ENCODE results near the gene ADGRE1. TPM values are rescaled to one million over a fixed set of nuclear protein-coding genes. Genes with fewer than 3 reads are reported as not detected.
A peak's percentile ranks its signal among the peaks of the same experiment; 100 is the strongest.

The ADGRE1 gene
- total and polyA plus RNA-seq, 7 experiments from 2014 or later, result 4.2 to 31.7 (median 9.1) TPM

- ATAC-seq (no peak), DNase-seq (no peak)
- H3K4me1 ChIP-seq (ENCODE audit: control insufficient read depth in 2 of 2, insufficient read depth in 2 of 2, low read length in 2 of 2), result peaks cover 17 to 50% of the 10 kb centered on the region in 2 donors
- peaks cover 6 to 29% (median 14%) of the 10 kb centered on the region in 5 donors for H3K36me3 Mint-ChIP-seq
- ChIA-PET POLR2A (interaction anchor here (1.5 kb wide), 1 partner anchor 11 kb away, joined by 5 read pairs; no protein-coding TSS in a partner anchor), CTCF (interaction anchor here (0.6 kb wide), 1 partner anchor 38 kb away, joined by 3 read pairs; no protein-coding TSS in a partner anchor)
- intact Hi-C loops (cut with micrococcal nuclease), result no loop called here
- H3K27me3 ChIP-seq (ENCODE audit: control insufficient read depth in 2 of 2, insufficient read depth in 2 of 2, low read length in 2 of 2), result no peaks in the 10 kb centered on the region
- H3K27ac Mint-ChIP-seq, result peak overlapping the region in 3 of 9 donors; percentile 38 to 69 (median 41)
- no peaks in the 10 kb centered on the region for H3K36me3 ChIP-seq (ENCODE audit: control insufficient read depth in 2 of 3, insufficient read depth in 3 of 3, low read length in 3 of 3)
- H3K4me3 ChIP-seq (ENCODE audit: low read length), result no peak overlapping the region
- H3K9me3 ChIP-seq (ENCODE audit: control insufficient read depth in 2 of 3, low read length in 3 of 3), result no peaks in the 10 kb centered on the region
- H3K27me3 Mint-ChIP-seq, result no peaks in the 10 kb centered on the region
- H3K27ac ChIP-seq (ENCODE audit: low read depth, low read length), result no peak overlapping the region
- H3K4me3 Mint-ChIP-seq, result peak overlapping the region in 6 of 10 donors; percentile 10 to 85 (median 62)
- H3K9me3 Mint-ChIP-seq, result peaks cover 4 to 35% (median 12%) of the 10 kb centered on the region in 11 donors
- H3K4me1 Mint-ChIP-seq, result peaks cover 30 to 68% (median 53%) of the 10 kb centered on the region in 7 donors
These were observed 992 bp upstream of the ADGRE1 start for GRCh38 chr19:6886277-6886897.

DNA sequence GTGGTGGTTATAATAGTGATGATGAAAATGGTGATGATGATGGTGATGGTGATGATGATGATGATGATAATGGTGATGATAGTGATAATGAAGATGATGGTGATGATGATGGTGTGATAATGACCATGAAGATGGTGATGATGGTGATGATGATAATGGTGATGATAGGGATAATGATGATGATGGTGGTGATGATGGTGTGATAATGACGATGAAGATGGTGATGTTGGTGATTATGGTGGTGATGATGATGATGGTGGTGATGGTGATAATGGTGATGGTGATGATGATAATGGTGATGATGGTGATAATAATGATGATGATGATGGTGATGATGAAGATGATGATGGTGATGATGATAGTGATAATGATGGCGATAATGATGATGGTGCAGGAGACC lies 1.6 kb downstream of the ADGRE1 start:
- H3K4me3 ChIP-seq (ENCODE audit: low read length), result no peak overlapping the region
- H3K9me3 ChIP-seq (ENCODE audit: control insufficient read depth in 2 of 3, low read length in 3 of 3), result no peaks in the 10 kb centered on the region
- CTCF ChIA-PET, result interaction anchor here (3.1 kb wide), 1 partner anchor 26 kb away, joined by 25 read pairs; no protein-coding TSS in a partner anchor
- POLR2A ChIA-PET, result interaction anchor here (0.6 to 4.3 kb wide), 4 partner anchors 12 to 29 kb away, joined by 3 to 58 read pairs (median 10); no protein-coding TSS in a partner anchor
- H3K4me1 ChIP-seq (ENCODE audit: control insufficient read depth in 2 of 2, insufficient read depth in 2 of 2, low read length in 2 of 2), result peaks cover 31 to 75% of the 10 kb centered on the region in 2 donors
- Mint-ChIP-seq H3K27me3 (no peaks in the 10 kb centered on the region), H3K27ac (peak overlapping the region; percentile 1 to 94 (median 78)), H3K4me1 (peaks cover 55 to 87% (median 78%) of the 10 kb centered on the region in 7 donors), H3K4me3 (peak overlapping the region; percentile 18 to 83 (median 53)), H3K36me3 (peaks cover 12 to 51% (median 25%) of the 10 kb centered on the region in 5 donors), H3K9me3 (peaks cover 5 to 46% (median 23%) of the 10 kb centered on the region in 11 donors)
- H3K27ac ChIP-seq (ENCODE audit: low read depth, low read length), result no peak overlapping the region
- H3K36me3 ChIP-seq (ENCODE audit: control insufficient read depth in 2 of 3, insufficient read depth in 3 of 3, low read length in 3 of 3), result no peaks in the 10 kb centered on the region
- no peaks in the 10 kb centered on the region for H3K27me3 ChIP-seq (ENCODE audit: control insufficient read depth in 2 of 2, insufficient read depth in 2 of 2, low read length in 2 of 2)
- no peak for ATAC-seq
- intact Hi-C loops (cut with micrococcal nuclease), result no loop called here
- DNase-seq, result no peak

DNA sequence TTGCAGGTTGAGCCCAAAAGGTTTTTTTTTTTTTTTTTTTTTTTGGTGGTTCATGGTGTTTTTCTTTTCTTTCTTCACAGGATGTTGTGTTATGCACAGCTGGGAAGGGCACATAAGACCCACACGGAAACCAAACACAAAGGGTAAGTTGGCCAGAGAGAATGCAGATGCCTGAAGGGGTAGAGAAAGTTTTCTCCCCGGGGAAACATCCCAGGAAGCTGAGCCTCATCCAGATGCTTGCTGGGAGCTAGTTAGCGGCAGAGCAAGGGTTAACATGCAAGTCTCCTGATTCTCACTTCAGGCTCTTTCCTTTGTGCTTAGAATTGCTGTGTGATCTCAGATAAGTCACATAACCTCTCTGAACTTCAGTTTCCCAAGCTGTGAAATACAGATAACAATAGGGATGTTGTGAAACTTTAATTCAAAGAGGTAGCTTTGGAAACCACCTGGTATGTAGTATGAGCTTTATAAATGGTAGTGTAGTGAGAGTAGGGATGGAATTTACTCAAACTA lies 3.1 kb downstream of the ADGRE1 start:
- peak overlapping the region; percentile 38 for H3K4me3 ChIP-seq (ENCODE audit: low read length)
- POLR2A ChIA-PET, result interaction anchor here (0.6 to 4.3 kb wide), 22 partner anchors 8 to 529 kb away, joined by 3 to 58 read pairs (median 4); partner anchors contain the start of genes CLPP and ZNF557
- H3K9me3 Mint-ChIP-seq, result peaks cover 17 to 60% (median 38%) of the 10 kb centered on the region in 11 donors

DNA sequence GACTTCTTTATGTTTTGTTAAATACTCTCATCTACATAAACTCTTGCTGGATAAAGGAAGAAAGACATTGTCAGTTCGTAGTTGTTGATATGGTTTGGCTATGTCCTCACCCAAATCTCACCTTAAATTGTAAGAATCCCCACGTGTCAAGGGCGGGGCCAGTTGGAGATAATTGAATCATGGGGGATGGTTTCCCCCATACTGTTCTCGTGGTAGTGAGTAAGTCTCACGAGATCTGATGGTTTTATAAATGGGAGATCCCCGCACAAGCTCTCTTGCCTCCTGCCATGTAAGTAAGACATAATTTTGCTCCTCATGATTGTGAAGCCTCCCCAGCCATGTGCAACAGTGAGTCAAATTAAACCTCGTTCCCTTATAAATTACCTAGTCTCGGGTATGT lies 3.6 kb downstream of the ADGRE1 start:
- Histone ChIP-seq H3K4me3 (ENCODE audit: low read length) (peak overlapping the region; percentile 38), H3K27me3 (ENCODE audit: control insufficient read depth in 2 of 2, insufficient read depth in 2 of 2, low read length in 2 of 2) (no peaks in the 10 kb centered on the region), H3K4me1 (ENCODE audit: control insufficient read depth in 2 of 2, insufficient read depth in 2 of 2, low read length in 2 of 2) (peaks cover 31 to 84% of the 10 kb centered on the region in 2 donors), H3K27ac (ENCODE audit: low read depth, low read length) (peak overlapping the region; percentile 65), H3K36me3 (ENCODE audit: control insufficient read depth in 2 of 3, insufficient read depth in 3 of 3, low read length in 3 of 3) (no peaks in the 10 kb centered on the region), H3K9me3 (ENCODE audit: control insufficient read depth in 2 of 3, low read length in 3 of 3) (peaks cover 0 to 12% (median 10%) of the 10 kb centered on the region in 3 experiments)
- H3K9me3 Mint-ChIP-seq, result peaks cover 18 to 65% (median 43%) of the 10 kb centered on the region in 11 donors
- POLR2A ChIA-PET, result interaction anchor here (0.6 to 4.3 kb wide), 18 partner anchors 9 to 530 kb away, joined by 3 to 58 read pairs (median 4); partner anchors contain the start of genes CLPP, GPR108 and ZNF557
- peak overlapping the region; percentile 85 to 97 (median 94) for H3K27ac Mint-ChIP-seq
- DNase-seq, result peak in 8 of 9 donors; percentile 35 to 78 (median 56)
- ATAC-seq, result peak; percentile 49
- H3K36me3 Mint-ChIP-seq, result peaks cover 26 to 70% (median 44%) of the 10 kb centered on the region in 5 donors
- intact Hi-C loops (cut with micrococcal nuclease), result loop anchor here (1.0 to 2.0 kb wide), 5 partner anchors 16 to 154 kb away; partner anchors contain the start of gene GPR108 (in 1 of the 2)
- H3K4me3 Mint-ChIP-seq, result peak overlapping the region; percentile 62 to 89 (median 74)
- CTCF ChIA-PET, result interaction anchor here (0.7 to 3.1 kb wide), 8 partner anchors 10 to 73 kb away, joined by 3 to 25 read pairs (median 4); no protein-coding TSS in a partner anchor
- H3K4me1 Mint-ChIP-seq, result peaks cover 60 to 98% (median 90%) of the 10 kb centered on the region in 7 donors
- H3K27me3 Mint-ChIP-seq, result no peaks in the 10 kb centered on the region

More for the DNA sequence above, 3.1 kb downstream of the ADGRE1 start:
- no peaks in the 10 kb centered on the region for H3K27me3 ChIP-seq (ENCODE audit: control insufficient read depth in 2 of 2, insufficient read depth in 2 of 2, low read length in 2 of 2)
- peak overlapping the region; percentile 65 for H3K27ac ChIP-seq (ENCODE audit: low read depth, low read length)
- Mint-ChIP-seq H3K4me3 (peak overlapping the region; percentile 62 to 89 (median 74)), H3K36me3 (peaks cover 26 to 65% (median 39%) of the 10 kb centered on the region in 5 donors), H3K27ac (peak overlapping the region; percentile 85 to 97 (median 94)), H3K4me1 (peaks cover 60 to 94% (median 86%) of the 10 kb centered on the region in 7 donors), H3K27me3 (no peaks in the 10 kb centered on the region)
- ATAC-seq (peak; percentile 59), DNase-seq (peak in 8 of 9 donors; percentile 13 to 75 (median 61))
- intact Hi-C loops (cut with micrococcal nuclease), result loop anchor here (1.0 to 2.0 kb wide), 4 partner anchors 16 to 36 kb away; no protein-coding TSS in a partner anchor
- H3K36me3 ChIP-seq (ENCODE audit: control insufficient read depth in 2 of 3, insufficient read depth in 3 of 3, low read length in 3 of 3), result no peaks in the 10 kb centered on the region
- CTCF ChIA-PET, result interaction anchor here (0.6 to 3.1 kb wide), 11 partner anchors 10 to 98 kb away, joined by 3 to 25 read pairs (median 4); no protein-coding TSS in a partner anchor
- peaks cover 0 to 9% (median 8%) of the 10 kb centered on the region in 3 experiments for H3K9me3 ChIP-seq (ENCODE audit: control insufficient read depth in 2 of 3, low read length in 3 of 3)
- H3K4me1 ChIP-seq (ENCODE audit: control insufficient read depth in 2 of 2, insufficient read depth in 2 of 2, low read length in 2 of 2), result peaks cover 31 to 84% of the 10 kb centered on the region in 2 donors

GRCh38 chr19:6891761-6892385 lies 4.5 kb downstream of the ADGRE1 start:
- peak overlapping the region; percentile 7 for H3K4me3 ChIP-seq (ENCODE audit: low read length)
- intact Hi-C loops (cut with micrococcal nuclease), result loop anchor here (1.0 to 2.0 kb wide), 4 partner anchors 17 to 155 kb away; partner anchors contain the start of gene GPR108 (in 1 of the 2)
- ATAC-seq (peak; percentile 74), DNase-seq (peak in 7 of 9 donors; percentile 28 to 75 (median 64))
- Mint-ChIP-seq H3K36me3 (peaks cover 30 to 75% (median 54%) of the 10 kb centered on the region in 5 donors), H3K4me3 (peak overlapping the region; percentile 54 to 89 (median 72)), H3K4me1 (peaks cover 61 to 100% (median 93%) of the 10 kb centered on the region in 7 donors), H3K27ac (peak overlapping the region; percentile 85 to 97 (median 94)), H3K27me3 (no peaks in the 10 kb centered on the region), H3K9me3 (peaks cover 21 to 74% (median 48%) of the 10 kb centered on the region in 11 donors)
- no peaks in the 10 kb centered on the region for H3K36me3 ChIP-seq (ENCODE audit: control insufficient read depth in 2 of 3, insufficient read depth in 3 of 3, low read length in 3 of 3)
- peaks cover 0 to 12% (median 10%) of the 10 kb centered on the region in 3 experiments for H3K9me3 ChIP-seq (ENCODE audit: control insufficient read depth in 2 of 3, low read length in 3 of 3)
- CTCF ChIA-PET, result interaction anchor here (0.7 to 3.1 kb wide), 4 partner anchors 25 to 71 kb away, joined by 3 to 25 read pairs (median 4); no protein-coding TSS in a partner anchor
- H3K27ac ChIP-seq (ENCODE audit: low read depth, low read length), result peak overlapping the region; percentile 65
- H3K4me1 ChIP-seq (ENCODE audit: control insufficient read depth in 2 of 2, insufficient read depth in 2 of 2, low read length in 2 of 2), result peaks cover 31 to 77% of the 10 kb centered on the region in 2 donors
- POLR2A ChIA-PET, result interaction anchor here (0.6 to 4.3 kb wide), 9 partner anchors 9 to 453 kb away, joined by 3 to 58 read pairs (median 4); partner anchors contain the start of gene GPR108
- no peaks in the 10 kb centered on the region for H3K27me3 ChIP-seq (ENCODE audit: control insufficient read depth in 2 of 2, insufficient read depth in 2 of 2, low read length in 2 of 2)
